Activated CD8-positive, alpha-beta T cell treated with anti-CD3 and anti-CD28 coated beads for 36 hours (primary cell): ENCODE data around the gene PLCB2. TPM values are rescaled to one million over a fixed set of nuclear protein-coding genes. Genes with fewer than 3 reads are reported as not detected.

Experiments used
- ATAC-seq: fragments of 200-7000 bp; cut with Tn5 transposase; one replicate; pipeline ENCODE4 v1.10.0; 2021; ENCODE audit warnings: mild to moderate bottlenecking, moderate library complexity
- CTCF ChIA-PET: fragments of 350-600 bp; sonication (Branson Sonifier 250); formaldehyde crosslinking; loops from one replicate; lab custom pipeline; 2021; ENCODE audit warnings: antibody characterized with exemption; lab: Charles Lee
- POLR2A ChIA-PET: fragments of 350-600 bp; sonication (Branson Sonifier 250); formaldehyde crosslinking; loops from one replicate; lab custom pipeline; 2021; ENCODE audit warnings: antibody characterized with exemption; lab: Charles Lee
- DNase-seq: peaks from one replicate; pipeline ENCODE4 v3.0.0-alpha.2; 2020
- H3K27ac Mint-ChIP-seq: one replicate; pipeline ENCODE4 v1.8.0; 2021; ENCODE audit warnings: mild to moderate bottlenecking, mixed read lengths
- H3K27me3 Mint-ChIP-seq: one replicate; pipeline ENCODE4 v1.8.0; 2021; ENCODE audit warnings: mixed read lengths
- H3K36me3 Mint-ChIP-seq: one replicate; pipeline ENCODE4 v1.8.0; 2021; ENCODE audit warnings: low read depth, mixed read lengths
- H3K4me1 Mint-ChIP-seq: one replicate; pipeline ENCODE4 v1.8.0; 2021; ENCODE audit warnings: low read depth, mixed read lengths
- H3K4me3 Mint-ChIP-seq: one replicate; pipeline ENCODE4 v1.8.0; 2021; ENCODE audit warnings: mild to moderate bottlenecking, moderate library complexity, mixed read lengths
- H3K9me3 Mint-ChIP-seq: one replicate; pipeline ENCODE4 v1.8.0; 2021; ENCODE audit warnings: mixed read lengths
- intact Hi-C: fragments of 100-400 bp; cut with micrococcal nuclease; formaldehyde crosslinking; loops from one replicate; pipeline ENCODE4 v1.10.0; 2022
- total RNA-seq, 2 experiments: library from RNA; stranded (reverse); gene quantifications; one replicate each; pipeline ENCODE4 v1.2.3, GENCODE V29; 2021
- TF ChIP-seq, protein P1 (sequence below): fragments of 200-600 bp; IDR thresholded peaks from one replicate; pipeline ENCODE4 v1.8.0; 2022; ENCODE audit warnings: antibody characterized with exemption, mild to moderate bottlenecking

Gene PLCB2
- total RNA-seq, 2 experiments from 2014 or later, result 44.6 to 58.8 TPM

DNA sequence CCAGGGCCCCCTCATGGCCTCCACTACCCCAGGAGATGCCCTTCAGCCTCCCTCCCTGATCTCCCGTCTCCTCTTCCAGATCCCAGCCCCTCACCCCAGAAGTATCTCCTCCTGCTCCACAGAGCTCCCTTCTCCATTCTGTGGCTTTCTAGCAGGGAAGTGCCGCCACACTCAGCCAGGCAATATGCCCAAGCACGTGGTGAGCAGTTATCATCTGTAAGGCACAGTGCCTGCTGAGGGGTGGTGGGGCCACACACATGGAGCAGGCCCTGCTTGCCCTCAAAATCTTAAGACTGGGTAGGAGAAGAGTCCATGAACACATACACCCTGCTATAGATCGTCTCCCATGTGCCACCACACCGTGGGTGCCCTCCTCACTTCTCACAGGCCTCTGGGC, 40.7 kb upstream of the PLCB2 start:
- CTCF ChIA-PET, result interaction anchor here (1.3 to 2.5 kb wide), 3 partner anchors 10 to 73 kb away, joined by 4 to 9 read pairs (median 7); no protein-coding TSS in a partner anchor
- H3K4me3 Mint-ChIP-seq, result no peak overlapping the region
- POLR2A ChIA-PET, result no interaction called here
- ATAC-seq, result no peak
- H3K27me3 Mint-ChIP-seq, result no peaks in the 10 kb centered on the region
- H3K9me3 Mint-ChIP-seq, result no peaks in the 10 kb centered on the region
- TF ChIP-seq, protein P1, sequence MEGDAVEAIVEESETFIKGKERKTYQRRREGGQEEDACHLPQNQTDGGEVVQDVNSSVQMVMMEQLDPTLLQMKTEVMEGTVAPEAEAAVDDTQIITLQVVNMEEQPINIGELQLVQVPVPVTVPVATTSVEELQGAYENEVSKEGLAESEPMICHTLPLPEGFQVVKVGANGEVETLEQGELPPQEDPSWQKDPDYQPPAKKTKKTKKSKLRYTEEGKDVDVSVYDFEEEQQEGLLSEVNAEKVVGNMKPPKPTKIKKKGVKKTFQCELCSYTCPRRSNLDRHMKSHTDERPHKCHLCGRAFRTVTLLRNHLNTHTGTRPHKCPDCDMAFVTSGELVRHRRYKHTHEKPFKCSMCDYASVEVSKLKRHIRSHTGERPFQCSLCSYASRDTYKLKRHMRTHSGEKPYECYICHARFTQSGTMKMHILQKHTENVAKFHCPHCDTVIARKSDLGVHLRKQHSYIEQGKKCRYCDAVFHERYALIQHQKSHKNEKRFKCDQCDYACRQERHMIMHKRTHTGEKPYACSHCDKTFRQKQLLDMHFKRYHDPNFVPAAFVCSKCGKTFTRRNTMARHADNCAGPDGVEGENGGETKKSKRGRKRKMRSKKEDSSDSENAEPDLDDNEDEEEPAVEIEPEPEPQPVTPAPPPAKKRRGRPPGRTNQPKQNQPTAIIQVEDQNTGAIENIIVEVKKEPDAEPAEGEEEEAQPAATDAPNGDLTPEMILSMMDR, result no peak
- no peak overlapping the region for H3K27ac Mint-ChIP-seq
- H3K4me1 Mint-ChIP-seq, result no peaks in the 10 kb centered on the region
- DNase-seq, result no peak
- intact Hi-C loops, result no loop called here
- H3K36me3 Mint-ChIP-seq, result no peaks in the 10 kb centered on the region

DNA sequence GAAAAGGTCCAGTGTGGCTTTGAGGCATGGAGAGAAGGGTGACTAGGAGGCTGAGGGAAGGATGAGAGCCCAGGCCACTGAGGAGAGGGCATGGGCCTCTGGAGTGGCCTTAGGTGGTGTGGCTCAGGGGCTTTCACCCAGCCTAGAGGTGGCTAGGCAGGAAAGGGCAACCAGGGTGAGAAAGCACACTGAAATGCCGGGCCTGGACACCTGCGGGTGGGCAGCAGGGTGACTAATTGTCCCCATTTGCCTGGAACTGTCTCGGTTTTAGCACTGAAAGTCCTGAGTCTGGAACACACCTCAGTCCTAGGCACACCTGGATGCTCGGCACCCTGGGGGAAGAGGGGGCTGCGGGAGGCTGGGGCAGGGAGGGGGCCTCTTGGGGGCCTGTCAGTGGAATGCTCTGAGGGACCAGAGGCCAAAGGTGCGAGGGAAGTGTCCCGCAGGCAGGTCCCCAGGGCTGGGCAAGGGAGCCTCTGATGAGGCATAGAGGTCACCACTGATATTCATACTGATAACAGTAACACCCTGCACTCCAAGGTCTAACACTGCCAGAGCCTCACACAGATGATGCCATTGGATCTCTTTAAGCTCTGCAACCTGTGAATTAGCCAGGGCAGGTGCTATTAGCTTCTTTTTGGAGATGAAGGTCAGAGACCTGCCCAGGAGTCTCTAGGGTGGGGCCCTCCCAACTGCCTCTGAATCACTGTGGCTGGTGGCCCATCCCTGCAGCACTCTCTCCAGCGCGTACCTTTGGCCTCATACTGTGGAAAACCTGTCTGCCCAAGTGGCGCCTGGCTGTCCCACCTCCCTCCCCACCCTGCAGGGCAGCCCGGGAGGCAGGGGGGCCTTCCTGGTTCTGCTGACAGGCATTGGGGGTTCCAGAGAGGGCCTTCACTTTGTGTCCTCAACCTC, 40.1 kb upstream of the PLCB2 start:
- Mint-ChIP-seq H3K36me3 (no peaks in the 10 kb centered on the region), H3K27me3 (no peaks in the 10 kb centered on the region), H3K4me1 (no peaks in the 10 kb centered on the region), H3K9me3 (no peaks in the 10 kb centered on the region), H3K4me3 (no peak overlapping the region), H3K27ac (no peak overlapping the region)
- TF ChIP-seq, protein P1, result no peak
- CTCF ChIA-PET, result interaction anchor here (1.3 to 2.5 kb wide), 3 partner anchors 10 to 74 kb away, joined by 4 to 9 read pairs (median 7); no protein-coding TSS in a partner anchor
- POLR2A ChIA-PET, result no interaction called here
- intact Hi-C loops, result no loop called here
- DNase-seq (no peak), ATAC-seq (no peak)

DNA sequence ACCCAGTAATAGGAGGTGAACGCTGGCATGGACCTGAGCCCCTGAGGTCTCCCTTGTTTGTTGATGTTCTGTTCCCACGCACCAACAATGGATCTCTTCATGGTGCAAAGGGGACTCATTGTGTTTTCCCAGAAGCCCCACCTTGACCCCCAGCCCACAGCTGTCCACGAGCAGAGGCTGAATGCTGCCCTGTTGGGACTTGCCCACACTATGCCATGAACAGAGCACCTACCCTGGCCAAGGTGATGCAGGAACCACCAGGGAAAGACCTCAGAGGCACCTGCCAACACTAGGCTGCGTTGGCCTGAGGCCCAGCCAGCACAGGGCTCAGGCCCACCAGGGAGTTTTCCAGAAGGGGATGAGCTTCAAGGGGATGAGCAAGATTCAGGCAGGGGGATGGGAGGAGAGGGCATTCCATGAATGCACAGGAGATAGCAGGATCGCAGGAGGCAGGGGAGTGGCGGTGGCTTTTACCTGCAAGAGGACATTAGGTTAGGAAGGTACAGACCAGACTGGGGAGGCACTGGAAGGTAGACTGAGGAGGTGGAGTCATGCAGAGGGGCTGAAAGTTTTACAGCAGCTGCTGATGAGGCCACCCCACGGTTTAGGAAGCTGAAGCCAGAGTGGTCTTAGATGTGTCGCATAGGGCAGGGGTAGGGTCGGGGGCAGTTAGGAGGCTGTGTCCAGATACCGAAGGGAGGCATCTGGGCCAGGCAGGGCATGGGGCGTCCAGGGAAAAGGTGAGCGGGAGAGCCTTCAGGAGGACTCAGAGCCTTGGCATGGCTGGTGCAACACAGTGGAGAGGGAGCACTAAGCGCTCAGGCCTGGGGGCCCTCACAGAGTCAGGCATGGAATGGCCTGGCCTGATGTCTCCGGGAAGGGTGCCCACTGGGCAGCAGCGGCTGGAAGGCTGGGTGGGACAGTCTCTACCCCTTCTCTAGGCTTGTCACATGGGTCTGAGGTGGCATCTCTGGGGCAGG, 39.1 kb upstream of the PLCB2 start:
- POLR2A ChIA-PET, result interaction anchor here (1.8 kb wide), 1 partner anchor 9 kb away, joined by 5 read pairs; no protein-coding TSS in a partner anchor
- no peak for DNase-seq
- Mint-ChIP-seq H3K9me3 (no peaks in the 10 kb centered on the region), H3K4me1 (no peaks in the 10 kb centered on the region), H3K27me3 (no peaks in the 10 kb centered on the region), H3K27ac (no peak overlapping the region), H3K4me3 (no peak overlapping the region), H3K36me3 (no peaks in the 10 kb centered on the region)
- CTCF ChIA-PET, result interaction anchor here (0.9 to 5.4 kb wide), 4 partner anchors 8 to 75 kb away, joined by 3 to 71 read pairs (median 4); partner anchors contain the start of genes DISP2 and PHGR1
- intact Hi-C loops, result no loop called here
- TF ChIP-seq, protein P1, result no peak
- ATAC-seq, result no peak

DNA sequence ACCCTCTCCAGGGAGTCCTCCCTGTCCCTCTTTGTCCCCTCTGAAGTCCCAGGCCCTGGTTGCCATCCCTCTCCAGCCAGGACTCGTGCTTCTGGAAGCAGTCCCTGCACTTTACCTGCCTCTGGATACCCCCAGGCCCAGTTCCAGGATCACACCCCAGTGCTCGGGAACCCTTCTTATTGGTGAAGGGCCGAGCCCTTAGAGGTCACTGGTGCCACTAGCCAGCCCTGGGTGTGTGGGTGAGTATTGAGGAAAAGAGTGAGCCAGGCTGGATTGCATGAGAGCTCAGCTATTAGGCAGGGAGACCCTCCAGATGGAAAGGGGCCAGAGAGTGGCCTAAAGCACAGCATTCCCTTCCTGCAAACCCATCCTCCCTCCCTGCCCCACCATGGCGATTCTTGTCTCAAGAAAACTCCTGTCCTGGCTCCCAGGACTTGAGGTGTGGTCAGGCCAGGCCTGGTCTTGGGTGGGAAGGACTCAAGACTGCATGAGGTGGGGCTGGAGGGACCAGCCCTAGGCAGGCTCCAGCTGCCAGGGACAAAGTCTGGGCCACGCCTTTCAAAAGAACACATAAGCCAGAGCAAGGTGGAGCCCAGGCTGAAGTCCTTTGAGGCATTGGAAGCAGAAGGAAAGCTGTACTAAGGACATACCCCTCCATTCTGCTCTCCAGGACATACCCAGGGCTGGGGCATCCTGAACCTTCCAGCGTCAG, 38.3 kb upstream of the PLCB2 start:
- no peak overlapping the region for H3K27ac Mint-ChIP-seq
- ChIA-PET POLR2A (interaction anchor here (1.8 kb wide), 1 partner anchor 9 kb away, joined by 5 read pairs; no protein-coding TSS in a partner anchor), CTCF (interaction anchor here (0.9 to 12.4 kb wide), 8 partner anchors 8 to 84 kb away, joined by 3 to 376 read pairs (median 38); partner anchors contain the start of genes DISP2, INAFM2, PHGR1 and PLCB2)
- no peak for DNase-seq
- H3K36me3 Mint-ChIP-seq, result no peaks in the 10 kb centered on the region
- no peaks in the 10 kb centered on the region for H3K27me3 Mint-ChIP-seq
- no peaks in the 10 kb centered on the region for H3K9me3 Mint-ChIP-seq
- ATAC-seq, result no peak
- TF ChIP-seq, protein P1, result no peak
- intact Hi-C loops, result loop anchor here (2.0 kb wide), 1 partner anchor 75 kb away; no protein-coding TSS in a partner anchor
- no peak overlapping the region for H3K4me3 Mint-ChIP-seq
- no peaks in the 10 kb centered on the region for H3K4me1 Mint-ChIP-seq
